ENCODE measurements around the gene PCDHGA10.

- TF ChIP-seq POLR2A (IDR thresholded peaks at IDR 0.05) = no peak
- no peak for TF ChIP-seq CTCF (IDR thresholded peaks at IDR 0.05)
Observed at GRCh38 chr5:141388661-141389060, 24.1 kb upstream of the PCDHGA10 start.
